Measurements from ENCODE around the gene DMAP1. TPM values are rescaled to one million over a fixed set of nuclear protein-coding genes. Genes with fewer than 3 reads are reported as not detected.

Gene DMAP1
- total and polyA plus RNA-seq, 2 experiments from 2014 or later, result 32.6 to 40.0 TPM

GRCh38 chr1:44254392-44254910 lies 41.2 kb downstream of the DMAP1 start:
- Histone ChIP-seq H3K4me1 (ENCODE audit: insufficient read depth) (no peaks in the 10 kb centered on the region), H3K4me2 (no peak overlapping the region), H3K4me3 (no peak overlapping the region), H3K27me3 (ENCODE audit: insufficient read depth) (no peaks in the 10 kb centered on the region), H3K27ac (ENCODE audit: low read depth) (no peak overlapping the region), H3K36me3 (ENCODE audit: insufficient read depth) (no peaks in the 10 kb centered on the region), H2AFZ (no peak overlapping the region), H3K9me2 (ENCODE audit: insufficient read depth) (no peaks in the 10 kb centered on the region), H3F3A (replicated peaks; ENCODE audit: low read depth) (no peaks in the 10 kb centered on the region), H3K79me2 (replicated peaks; ENCODE audit: insufficient read depth) (no peaks in the 10 kb centered on the region), H4K20me1 (replicated peaks; ENCODE audit: insufficient read depth) (no peaks in the 10 kb centered on the region; the same call in 1 of the 2 replicates)
- ATAC-seq, result no peak
- no peak for TF ChIP-seq EZH2phosphoT487 (IDR thresholded peaks at IDR 0.05; ENCODE audit: unreplicated experiment)
- no peak for TF ChIP-seq CREB1 (CRISPR knock-in tag; IDR thresholded peaks at IDR 0.05; ENCODE audit: low read depth)
- no peak for TF ChIP-seq CTCF (conservative IDR thresholded peaks at IDR 0.05; ENCODE audit: low read depth in 2 of 2)
- TF ChIP-seq NANOG (IDR thresholded peaks at IDR 0.05; ENCODE audit: borderline replicate concordance), result no peak
- no peak for TF ChIP-seq ZNF114 (CRISPR knock-in tag; IDR thresholded peaks at IDR 0.05)
- no peak for TF ChIP-seq ZNF462 (CRISPR knock-in tag; IDR thresholded peaks at IDR 0.05)
- no peak for TF ChIP-seq JUNB (IDR thresholded peaks at IDR 0.05; ENCODE audit: unreplicated experiment)
- no peak for TF ChIP-seq STAT1 (IDR thresholded peaks at IDR 0.05; ENCODE audit: unreplicated experiment)
- no peak for TF ChIP-seq EZH2 (IDR thresholded peaks at IDR 0.05; ENCODE audit: low read depth, unreplicated experiment)
- no peak for TF ChIP-seq ZNF331 (CRISPR knock-in tag; IDR thresholded peaks at IDR 0.05; ENCODE audit: low read depth)
- TF ChIP-seq REST (IDR thresholded peaks at IDR 0.05; ENCODE audit: unreplicated experiment), result no peak
- TF ChIP-seq ETS1 (IDR thresholded peaks at IDR 0.05), result no peak
- TF ChIP-seq POLR2AphosphoS5 (IDR thresholded peaks at IDR 0.05; ENCODE audit: low read depth), result no peak
- no peaks in the 10 kb centered on the region for H3K36me3 Mint-ChIP-seq (ENCODE audit: low read depth)
- no peak overlapping the region for H3K27ac Mint-ChIP-seq
- H3K27me3 Mint-ChIP-seq (ENCODE audit: insufficient read depth, low read depth, poor library complexity), result peaks cover 3% of the 10 kb centered on the region
- peaks cover 30% of the 10 kb centered on the region for H3K4me1 Mint-ChIP-seq
- DNase-seq (ENCODE audit: low spot score), result no peak
- H3K4me3 Mint-ChIP-seq, result no peak overlapping the region
- no peaks in the 10 kb centered on the region for H3K9me3 Mint-ChIP-seq

All from GM23338 (cell line).